PC-9 (cell line): ENCODE data around the gene CHFR.

Source experiments
- CTCF ChIP-seq: fragments of 200-600 bp; sonication (generic); conservative IDR thresholded peaks from 2 replicates; pipeline ENCODE4 v1.6.1; 2017; ENCODE audit warnings: mixed run types, antibody characterized with exemption, mild to moderate bottlenecking, moderate library complexity
- EZH2 ChIP-seq: fragments of 200-600 bp; sonication (generic); IDR thresholded peaks from 2 replicates; pipeline ENCODE4 v1.8.0; 2017; ENCODE audit warnings: antibody characterized with exemption, low read depth

GRCh38 chr12:132922676-132923075, 35.3 kb upstream of the CHFR start:
- TF ChIP-seq EZH2 (no peak), CTCF (no peak)
